Caco-2 (cell line): Measurements from ENCODE around the gene FBLN5. TPM values are rescaled to one million over a fixed set of nuclear protein-coding genes. Genes with fewer than 3 reads are reported as not detected.

Experiments
- BruUV-seq: library from RNA; stranded (reverse); fragments of 400-500 nt; replicated peaks from 2 replicates; lab custom pipeline; 2021; lab: Mats Ljungman, UMichigan
- CTCF ChIA-PET: fragments of 300-600 bp; sonication (Branson Sonifier 250); formaldehyde crosslinking; loops from one replicate; lab custom pipeline; 2022; ENCODE audit warnings: antibody characterized with exemption; lab: Charles Lee
- POLR2A ChIA-PET: fragments of 300-600 bp; sonication (Branson Sonifier 250); formaldehyde crosslinking; loops from one replicate; lab custom pipeline; 2022; ENCODE audit warnings: antibody characterized with exemption; lab: Charles Lee
- DNase-seq, 2 experiments: peaks; one replicate each; pipeline versions ENCODE4 v3.0.0 to v3.0.0-alpha.2; 2020 to 2022
- H3K27me3 ChIP-seq: replicated peaks from 2 replicates; pipeline ENCODE4 v1.6.0; 2011; ENCODE audit warnings: low read length; ENCODE audit not compliant: control insufficient read depth, insufficient read depth
- H3K36me3 ChIP-seq: 2 replicates; pipeline ENCODE4 v1.5.1; 2011; ENCODE audit warnings: low read length; ENCODE audit not compliant: control insufficient read depth, insufficient read depth
- H3K4me1 ChIP-seq: fragments of 250-450 bp; sonication (Bioruptor Pico); 2 replicates; pipeline ENCODE4 v1.5.1; 2020; ENCODE audit warnings: mild to moderate bottlenecking
- H3K4me3 ChIP-seq: 2 replicates; pipeline ENCODE4 v1.5.1; 2011; ENCODE audit warnings: low read depth, mild to moderate bottlenecking, control low read depth, low read length
- H3K9me3 ChIP-seq: fragments of 250-450 bp; sonication (Bioruptor Pico); 2 replicates; pipeline ENCODE4 v1.5.1; 2020; ENCODE audit warnings: mild to moderate bottlenecking, moderate library complexity
- H3K27ac Mint-ChIP-seq: one replicate; pipeline ENCODE4 v1.8.0; 2022; ENCODE audit warnings: mixed read lengths; ENCODE audit not compliant: unreplicated experiment
- H3K27me3 Mint-ChIP-seq: one replicate; pipeline ENCODE4 v1.8.0; 2022; ENCODE audit warnings: mixed read lengths; ENCODE audit not compliant: insufficient read depth, unreplicated experiment
- H3K36me3 Mint-ChIP-seq: one replicate; pipeline ENCODE4 v1.8.0; 2022; ENCODE audit warnings: mild to moderate bottlenecking, mixed read lengths; ENCODE audit not compliant: insufficient read depth, unreplicated experiment
- H3K4me1 Mint-ChIP-seq: one replicate; pipeline ENCODE4 v1.8.0; 2022; ENCODE audit warnings: low read depth, mixed read lengths; ENCODE audit not compliant: unreplicated experiment
- H3K4me3 Mint-ChIP-seq: one replicate; pipeline ENCODE4 v1.8.0; 2022; ENCODE audit warnings: mild to moderate bottlenecking, moderate library complexity, mixed read lengths; ENCODE audit not compliant: unreplicated experiment
- H3K9me3 Mint-ChIP-seq: one replicate; pipeline ENCODE4 v1.8.0; 2022; ENCODE audit warnings: mixed read lengths; ENCODE audit not compliant: unreplicated experiment
- intact Hi-C: fragments of 100-400 bp; cut with micrococcal nuclease; formaldehyde crosslinking; loops from one replicate; pipeline ENCODE4 v1.10.0; 2022; ENCODE audit not compliant: unreplicated experiment
- total RNA-seq: library from RNA; stranded (reverse); gene quantifications from 2 replicates; pipeline ENCODE4 v1.2.3, GENCODE V29; 2022
- TF ChIP-seq, protein P1 (sequence below), 2 experiments: fragments of 200-600 bp in 1 of 2; IDR thresholded peaks; 1 replicate in 1 of 2; 2 replicates in 1 of 2; pipeline versions ENCODE4 v1.5.1 to v1.8.0; 2011 to 2022; ENCODE audit warnings: antibody characterized with exemption in 1 of 2, control low read depth in 1 of 2, inconsistent platforms in 1 of 2, low read depth in 1 of 2, low read length in 1 of 2, mild to moderate bottlenecking in 1 of 2, moderate library complexity in 1 of 2; ENCODE audit not compliant: insufficient read depth in 1 of 2, severe bottlenecking in 1 of 2, unreplicated experiment in 1 of 2

The FBLN5 gene
- total RNA-seq, 1 experiment from 2014 or later: 13.9 TPM

DNA sequence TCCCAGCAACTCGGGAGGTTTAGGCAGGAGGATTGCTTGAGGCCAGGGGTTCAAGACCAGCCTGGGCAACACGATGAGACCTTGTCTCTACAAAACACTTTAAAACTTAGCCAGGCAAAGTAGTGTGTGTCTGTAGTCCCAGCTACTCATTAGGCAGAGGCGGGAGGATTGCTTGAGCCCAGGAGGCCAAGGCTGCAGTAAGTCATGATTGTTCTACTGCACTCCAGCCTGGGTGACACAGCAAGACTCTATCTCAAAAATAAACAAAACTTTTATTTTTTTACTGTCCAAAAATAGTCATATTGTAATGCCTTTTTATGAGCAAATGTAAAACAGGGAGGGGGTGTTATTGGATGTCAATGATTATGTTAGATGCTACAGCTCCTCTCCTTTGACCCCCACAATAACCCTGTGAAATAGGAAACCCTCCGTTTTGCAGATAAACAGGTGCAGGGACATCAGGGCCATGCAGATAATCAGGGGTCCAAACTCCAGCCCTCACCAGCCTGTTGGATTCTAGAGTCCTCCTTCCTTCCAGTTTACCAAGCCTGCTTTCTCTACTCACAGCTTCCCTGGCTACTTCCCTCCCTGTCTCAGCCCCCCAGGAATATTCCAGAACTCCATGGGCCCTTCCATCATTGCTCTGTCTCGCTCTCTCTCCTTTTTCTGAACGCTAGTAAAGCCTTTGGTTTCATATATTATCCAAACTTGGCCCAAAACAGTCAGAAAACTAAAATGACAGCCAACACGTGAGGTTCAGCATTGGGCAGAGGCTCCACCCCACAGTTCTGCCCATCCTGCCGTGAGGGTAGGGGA, 5.9 kb upstream of the FBLN5 start:
- TF ChIP-seq, protein P1, sequence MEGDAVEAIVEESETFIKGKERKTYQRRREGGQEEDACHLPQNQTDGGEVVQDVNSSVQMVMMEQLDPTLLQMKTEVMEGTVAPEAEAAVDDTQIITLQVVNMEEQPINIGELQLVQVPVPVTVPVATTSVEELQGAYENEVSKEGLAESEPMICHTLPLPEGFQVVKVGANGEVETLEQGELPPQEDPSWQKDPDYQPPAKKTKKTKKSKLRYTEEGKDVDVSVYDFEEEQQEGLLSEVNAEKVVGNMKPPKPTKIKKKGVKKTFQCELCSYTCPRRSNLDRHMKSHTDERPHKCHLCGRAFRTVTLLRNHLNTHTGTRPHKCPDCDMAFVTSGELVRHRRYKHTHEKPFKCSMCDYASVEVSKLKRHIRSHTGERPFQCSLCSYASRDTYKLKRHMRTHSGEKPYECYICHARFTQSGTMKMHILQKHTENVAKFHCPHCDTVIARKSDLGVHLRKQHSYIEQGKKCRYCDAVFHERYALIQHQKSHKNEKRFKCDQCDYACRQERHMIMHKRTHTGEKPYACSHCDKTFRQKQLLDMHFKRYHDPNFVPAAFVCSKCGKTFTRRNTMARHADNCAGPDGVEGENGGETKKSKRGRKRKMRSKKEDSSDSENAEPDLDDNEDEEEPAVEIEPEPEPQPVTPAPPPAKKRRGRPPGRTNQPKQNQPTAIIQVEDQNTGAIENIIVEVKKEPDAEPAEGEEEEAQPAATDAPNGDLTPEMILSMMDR (IDR thresholded peaks at IDR 0.05; ENCODE audit: insufficient read depth in 1 of 2, low read depth in 1 of 2, low read length in 1 of 2, severe bottlenecking in 1 of 2, unreplicated experiment in 1 of 2): no peak
- ChIA-PET POLR2A (interaction anchor here (0.6 kb wide), 1 partner anchor 290 kb away, joined by 5 read pairs; no protein-coding TSS in a partner anchor), CTCF (no interaction called here)
- Mint-ChIP-seq H3K9me3 (no peaks in the 10 kb centered on the region), H3K27ac (no peak overlapping the region), H3K27me3 (no peaks in the 10 kb centered on the region), H3K4me3 (no peak overlapping the region), H3K36me3 (no peaks in the 10 kb centered on the region), H3K4me1 (peaks cover 7% of the 10 kb centered on the region)
- Histone ChIP-seq H3K36me3 (no peaks in the 10 kb centered on the region), H3K4me3 (no peak overlapping the region), H3K9me3 (no peaks in the 10 kb centered on the region; the same call in 1 of the 2 replicates), H3K4me1 (peaks cover 9% of the 10 kb centered on the region), H3K27me3 (no peaks in the 10 kb centered on the region)
- no TSS peak for BruUV-seq
- DNase-seq: no peak
- intact Hi-C loops: no loop called here

DNA sequence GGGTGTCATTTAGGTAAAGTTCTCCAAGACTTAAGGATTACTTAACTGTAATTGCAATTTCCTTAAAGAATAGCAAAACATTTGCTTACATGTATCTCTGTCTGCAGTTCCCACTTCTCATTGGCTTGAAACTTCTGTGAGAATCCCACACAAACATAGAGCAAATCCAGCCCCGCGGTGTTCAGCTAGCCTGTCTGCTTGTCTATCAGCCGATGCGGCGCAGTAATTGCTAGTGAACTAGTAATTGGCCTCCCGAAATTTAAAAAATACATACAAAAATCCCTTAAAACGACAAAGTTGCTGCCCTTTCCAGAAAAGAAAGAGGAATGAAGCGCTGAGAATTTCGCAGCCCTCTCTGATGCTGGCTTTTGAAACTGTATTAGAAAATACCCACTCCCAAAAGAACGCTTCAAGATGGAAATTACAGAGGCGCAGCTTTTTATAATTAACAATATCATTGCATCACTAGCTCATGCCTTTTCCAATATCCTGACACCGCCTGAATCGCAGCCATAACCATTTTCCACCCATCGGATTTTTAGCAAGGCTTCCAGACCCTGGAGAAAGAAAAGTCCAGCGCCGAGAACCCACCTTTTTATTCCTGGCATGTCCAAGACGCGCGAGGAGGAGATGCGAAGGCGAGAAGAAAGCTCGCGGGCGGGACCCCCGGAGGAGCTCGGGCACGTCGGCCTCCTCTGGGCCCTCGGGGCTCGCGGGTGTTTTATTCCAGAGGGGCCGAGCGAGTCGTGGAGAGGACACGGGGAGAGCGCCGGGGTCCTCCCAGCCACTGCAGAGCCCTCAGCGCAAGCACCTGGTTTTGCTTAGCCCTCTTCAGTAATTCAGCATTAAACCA, 646 bp downstream of the FBLN5 start:
- CTCF ChIA-PET: interaction anchor here (0.6 kb wide), 2 partner anchors 35 to 365 kb away, joined by 3 to 4 read pairs; no protein-coding TSS in a partner anchor
- no peaks in the 10 kb centered on the region; the same call in 1 of the 2 replicates for H3K9me3 ChIP-seq
- H3K36me3 ChIP-seq: no peaks in the 10 kb centered on the region
- TF ChIP-seq, protein P1 (IDR thresholded peaks at IDR 0.05; ENCODE audit: insufficient read depth in 1 of 2, low read depth in 1 of 2, low read length in 1 of 2, severe bottlenecking in 1 of 2, unreplicated experiment in 1 of 2): no peak
- H3K36me3 Mint-ChIP-seq: no peaks in the 10 kb centered on the region
- H3K27me3 Mint-ChIP-seq: no peaks in the 10 kb centered on the region
- peak overlapping the region; percentile 32 for H3K27ac Mint-ChIP-seq
- no peaks in the 10 kb centered on the region for H3K9me3 Mint-ChIP-seq
- peaks cover 7% of the 10 kb centered on the region; the same call in 1 of the 2 replicates for H3K4me1 ChIP-seq
- DNase-seq: peak in 1 of 2 experiments; percentile 20
- H3K4me3 ChIP-seq: peak overlapping the region; percentile 49
- H3K4me3 Mint-ChIP-seq: peak overlapping the region; percentile 84
- TSS peak; percentile 50 for BruUV-seq
- no peaks in the 10 kb centered on the region for H3K27me3 ChIP-seq
- POLR2A ChIA-PET: no interaction called here
- no peaks in the 10 kb centered on the region for H3K4me1 Mint-ChIP-seq
- intact Hi-C loops: no loop called here
